Activated T-helper 9 cell treated with anti-CD3 and anti-CD28 coated beads, Interleukin-2, amount 50 U/mL, for 16 hours (primary cell): ENCODE data around the gene SRGAP1.

ENCODE experiments used
- DNase-seq: peaks from one replicate; pipeline ENCODE4 v3.0.0-alpha.2; 2020; ENCODE audit warnings: low read depth

The SRGAP1 gene

DNA sequence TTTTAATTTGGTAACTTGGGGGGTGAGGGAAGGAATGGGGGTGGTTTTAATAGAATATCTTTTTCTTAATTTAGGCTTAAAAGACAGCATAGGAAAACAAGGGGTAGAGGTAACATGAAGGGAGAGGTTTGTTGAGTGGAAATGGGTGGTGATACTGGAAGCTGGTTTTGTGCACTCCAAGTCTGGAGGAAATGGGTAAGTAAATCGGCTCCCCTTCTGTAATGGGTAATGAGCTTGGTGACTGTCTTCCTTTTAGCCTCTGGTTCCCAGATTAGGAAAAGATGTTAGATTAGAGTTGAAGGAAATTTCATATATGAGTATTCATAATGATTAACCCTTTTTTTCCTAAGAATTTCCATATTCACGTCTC is 122.1 kb downstream of the SRGAP1 start:
- no peak for DNase-seq

DNA sequence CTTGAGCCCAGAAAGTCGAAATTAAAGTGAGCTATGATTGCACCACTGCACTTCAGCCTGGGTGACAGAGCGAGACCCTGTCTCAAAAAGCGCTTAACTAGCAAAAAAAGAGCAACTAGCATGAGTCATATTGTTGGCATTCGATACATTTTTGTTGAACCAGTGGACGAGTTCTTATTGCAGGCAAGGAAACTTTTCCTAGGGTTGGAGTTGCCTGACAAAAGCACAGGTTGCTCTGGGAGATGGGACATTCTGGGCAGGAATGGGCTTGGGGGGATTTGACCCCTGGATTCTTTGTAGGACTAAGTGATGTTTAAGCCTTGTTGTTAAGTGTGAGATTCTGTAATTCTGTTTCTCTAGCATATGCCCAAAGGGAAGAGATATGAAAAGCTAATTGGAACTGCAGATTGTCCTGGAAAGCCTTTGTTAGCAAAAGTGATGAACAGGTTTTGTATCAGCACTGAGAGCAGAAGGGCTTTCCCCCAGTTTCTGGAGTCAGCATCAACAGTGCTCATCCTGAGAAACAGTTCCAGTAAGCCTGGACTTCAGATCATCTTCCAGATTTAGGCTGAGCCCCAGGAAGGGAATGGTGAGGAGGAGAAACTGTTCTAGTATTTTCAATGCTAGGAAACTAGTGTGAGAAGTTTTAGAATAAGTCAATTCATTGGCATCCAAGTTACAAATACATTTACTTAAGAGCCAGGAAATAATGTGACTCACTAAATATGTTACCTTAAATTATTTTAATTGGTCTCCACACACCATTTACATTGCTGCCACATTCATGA is 123.1 kb downstream of the SRGAP1 start:
- no peak for DNase-seq

- DNase-seq, result no peak
Measured at GRCh38 chr12:63968673-63969072, 124.2 kb downstream of the SRGAP1 start.

- DNase-seq, result no peak
Measured at GRCh38 chr12:63976902-63977395, 132.4 kb downstream of the SRGAP1 start.

DNA sequence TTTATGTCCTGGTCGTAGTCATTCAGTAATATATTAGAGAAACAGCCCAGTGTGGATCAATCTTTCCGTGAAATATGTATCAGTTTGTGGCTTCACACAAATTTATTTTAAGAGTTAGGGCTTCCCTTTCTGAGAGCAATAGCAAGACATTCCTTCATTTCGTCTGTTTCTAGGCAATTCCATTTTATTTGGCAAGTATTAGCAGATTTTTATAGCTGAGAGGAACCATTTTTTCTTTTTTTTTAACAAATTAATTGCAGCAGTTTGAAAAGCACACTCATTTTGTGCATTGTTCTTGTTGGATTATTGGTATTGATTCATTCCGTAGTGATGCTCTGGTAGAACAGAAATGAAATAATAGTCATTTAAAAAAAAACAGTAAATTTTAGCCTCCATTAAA is 132.9 kb downstream of the SRGAP1 start:
- DNase-seq, result no peak

- DNase-seq, result no peak
Measured at GRCh38 chr12:63978519-63978918, 134.0 kb downstream of the SRGAP1 start.

DNA sequence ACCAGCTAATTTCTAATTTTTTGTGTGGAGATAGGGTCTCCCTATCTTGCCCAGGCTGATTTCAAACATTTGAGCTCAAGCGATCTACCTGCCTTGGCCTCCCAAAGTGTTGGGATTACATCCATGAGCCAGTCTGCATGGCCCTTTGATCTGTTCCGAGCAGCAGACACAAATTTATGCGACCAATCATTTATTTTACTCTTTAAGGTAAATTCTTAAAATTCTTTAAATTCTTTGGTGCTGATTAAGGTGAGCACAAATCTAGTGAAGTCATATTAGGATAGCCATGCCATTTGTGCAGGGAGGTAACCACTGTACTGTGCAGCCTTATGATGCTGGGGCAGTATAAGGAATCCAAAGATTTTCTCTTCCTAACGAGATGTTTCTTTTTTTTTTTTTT is 135.7 kb downstream of the SRGAP1 start:
- no peak for DNase-seq

DNA sequence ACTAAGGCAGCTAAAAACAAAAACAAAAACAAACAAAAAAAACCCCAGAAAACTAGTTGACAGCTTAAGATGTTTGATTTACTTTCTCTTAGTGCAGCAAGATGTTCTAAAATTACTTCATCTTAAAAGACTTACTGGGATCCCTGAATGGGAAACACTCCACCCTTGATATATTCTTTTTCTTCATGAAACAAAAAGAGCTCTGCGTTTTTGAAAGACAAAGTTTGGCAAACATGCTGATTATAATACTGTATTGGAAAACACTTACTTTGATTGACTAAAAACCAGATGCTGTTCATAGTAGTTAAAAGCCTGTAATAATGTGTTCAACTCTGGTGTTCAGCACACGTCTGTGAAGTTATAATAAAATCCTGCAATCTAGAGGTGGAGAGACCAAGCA is 136.8 kb downstream of the SRGAP1 start:
- no peak for DNase-seq

GRCh38 chr12:63982604-63983295 is 138.2 kb downstream of the SRGAP1 start:
- no peak for DNase-seq

GRCh38 chr12:63985456-63985855 is 141.0 kb downstream of the SRGAP1 start:
- DNase-seq, result no peak

- no peak for DNase-seq
Measured at GRCh38 chr12:63985945-63986344, 141.4 kb downstream of the SRGAP1 start.

DNA sequence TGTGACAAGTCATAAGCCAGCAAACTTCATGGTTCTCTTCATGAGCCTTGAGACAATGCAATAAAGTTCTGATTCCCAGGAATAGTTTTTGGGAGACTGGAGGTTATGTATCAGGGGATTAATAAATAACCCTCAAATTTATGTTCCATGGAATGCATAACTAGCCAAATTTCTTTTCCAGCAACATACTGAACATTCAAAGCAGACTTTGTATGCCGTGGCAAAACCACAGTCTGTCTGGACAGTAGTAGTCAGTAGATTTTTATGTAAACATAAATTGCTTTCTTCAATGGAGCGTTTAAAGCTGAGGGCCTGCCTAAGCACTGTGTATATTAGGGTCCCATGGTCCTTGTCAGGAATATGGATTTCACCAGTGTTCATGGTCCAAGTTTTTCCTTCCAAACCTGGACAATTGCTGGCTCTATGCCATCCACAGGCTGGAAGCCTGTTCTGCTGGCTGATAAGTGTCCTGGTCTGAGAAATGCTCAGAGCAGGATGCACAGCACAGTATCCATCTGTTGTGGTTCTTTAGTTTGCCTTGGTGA is 144.9 kb downstream of the SRGAP1 start:
- no peak for DNase-seq

DNA sequence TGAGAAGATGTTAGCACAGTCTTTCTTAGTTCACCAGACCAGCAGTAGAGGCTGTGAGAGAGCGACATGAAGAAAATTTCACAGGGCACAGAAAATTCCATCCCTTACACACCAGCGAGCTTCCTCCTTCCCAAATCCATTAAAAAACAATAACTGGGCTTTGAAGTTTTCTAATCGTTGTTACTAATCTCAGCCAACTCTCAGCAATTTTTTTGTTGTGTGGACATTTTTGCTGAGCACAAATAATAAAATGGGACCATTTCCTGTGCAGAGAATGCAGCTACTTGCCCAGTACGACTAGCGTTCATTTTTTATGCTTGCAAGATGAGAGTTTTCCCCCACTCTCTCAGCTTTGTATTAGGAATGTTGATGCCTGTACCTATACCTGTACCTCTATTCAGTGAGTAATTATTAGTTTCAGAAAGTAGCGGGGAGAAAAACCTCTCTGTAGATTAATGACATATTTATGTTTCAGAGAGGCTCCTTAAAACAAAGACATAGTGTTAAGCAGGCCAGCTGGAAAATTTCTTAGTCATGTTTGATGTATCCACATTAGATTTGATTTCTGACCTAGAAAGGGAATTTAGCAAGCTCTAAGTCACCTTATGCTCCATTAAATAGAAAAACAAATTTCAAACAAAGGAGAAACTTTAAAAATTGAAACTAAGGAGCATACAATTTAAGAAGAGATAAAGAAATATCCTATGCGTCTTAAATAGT is 146.5 kb downstream of the SRGAP1 start:
- DNase-seq, result no peak

DNA sequence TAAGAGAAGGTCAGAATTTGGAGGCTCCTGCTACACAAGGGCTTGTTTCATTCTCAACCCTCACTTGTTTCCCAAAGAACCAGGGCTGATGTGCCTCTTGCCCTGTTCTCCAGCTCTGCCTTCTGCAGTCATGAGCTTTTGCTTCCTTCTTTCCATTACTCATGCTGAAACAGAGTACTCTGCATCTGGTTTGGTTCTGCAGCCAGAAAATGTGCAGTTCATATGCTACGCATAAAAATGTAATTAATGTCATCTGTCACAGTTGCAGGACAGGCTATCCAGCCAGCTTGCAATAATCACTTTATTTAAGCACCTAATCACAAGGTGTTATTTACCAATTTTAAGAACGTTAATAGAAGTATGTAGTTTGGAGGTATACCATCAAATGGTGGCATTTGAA is 150.2 kb downstream of the SRGAP1 start:
- no peak for DNase-seq

DNA sequence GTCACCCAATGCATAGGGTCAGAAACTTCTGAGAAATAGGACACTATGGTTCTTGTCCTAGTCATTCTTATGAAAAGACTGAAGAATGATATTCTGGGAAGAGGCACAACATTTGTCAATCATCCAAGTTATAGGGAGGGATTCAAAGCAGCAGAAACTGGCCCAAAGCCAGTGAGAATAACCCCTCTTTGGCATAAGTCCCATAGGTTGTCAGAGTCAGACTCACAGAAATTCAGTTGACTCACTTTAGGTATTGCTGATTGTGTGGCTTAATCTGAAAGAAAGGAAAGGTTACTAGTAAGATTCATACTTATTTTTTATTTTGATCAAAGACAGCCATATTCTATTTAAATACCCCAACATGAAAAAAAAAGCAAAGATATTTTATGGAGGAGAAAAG is 151.0 kb downstream of the SRGAP1 start:
- no peak for DNase-seq

DNA sequence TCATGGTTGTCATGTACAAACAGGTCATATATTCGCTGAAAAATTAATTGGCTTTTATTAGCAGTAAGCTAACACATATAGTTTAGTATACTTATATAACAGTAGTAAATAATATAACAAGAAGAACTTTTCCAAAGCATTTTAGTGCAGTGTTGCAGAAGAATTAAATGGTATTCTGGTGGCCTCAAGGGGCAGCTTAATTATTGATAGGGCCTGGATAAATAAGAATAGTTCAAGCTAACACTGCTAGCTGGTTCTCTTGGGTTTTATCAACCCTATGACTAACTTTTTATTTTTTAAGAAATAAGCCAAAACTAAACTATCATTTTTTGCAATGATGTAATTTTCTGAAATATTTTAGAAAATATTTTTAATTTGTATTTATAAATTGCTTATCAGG is 152.1 kb downstream of the SRGAP1 start:
- no peak for DNase-seq

DNA sequence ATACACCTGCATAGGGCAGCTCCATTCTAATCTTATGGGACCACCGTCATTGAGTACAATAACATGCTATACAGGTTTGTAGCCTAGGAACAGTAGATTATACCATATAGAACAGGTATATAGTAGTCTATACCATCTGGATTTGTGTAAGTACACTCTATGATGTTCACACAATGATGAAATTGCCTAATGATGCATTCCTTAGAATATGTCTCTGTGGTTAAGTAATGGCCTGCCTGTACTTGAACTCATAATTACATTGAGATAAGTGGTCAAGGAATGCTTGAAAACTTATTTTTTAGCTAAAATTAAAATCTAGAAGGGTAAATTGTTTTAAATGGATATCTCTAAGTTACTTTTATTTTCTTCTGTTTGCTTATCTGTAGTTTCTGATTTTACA is 152.7 kb downstream of the SRGAP1 start:
- no peak for DNase-seq

DNA sequence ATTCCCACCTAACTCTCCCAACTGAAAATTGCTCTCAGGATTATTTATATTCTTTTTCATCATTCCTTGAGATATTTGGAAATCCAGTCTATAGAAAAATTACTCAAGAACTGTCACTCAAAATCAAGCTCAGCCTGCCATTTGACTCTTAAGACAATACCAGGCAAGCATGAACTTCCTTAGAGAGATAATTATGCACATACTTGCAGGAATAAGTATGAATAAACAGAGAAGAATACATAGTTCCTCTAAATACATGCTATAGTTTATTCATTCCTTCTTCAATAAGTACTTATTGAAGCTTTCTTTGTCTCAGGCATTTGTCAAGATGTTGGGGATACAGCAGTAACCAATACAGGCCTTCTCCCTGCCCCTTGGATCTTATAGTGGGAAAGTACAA is 154.1 kb downstream of the SRGAP1 start:
- no peak for DNase-seq

DNA sequence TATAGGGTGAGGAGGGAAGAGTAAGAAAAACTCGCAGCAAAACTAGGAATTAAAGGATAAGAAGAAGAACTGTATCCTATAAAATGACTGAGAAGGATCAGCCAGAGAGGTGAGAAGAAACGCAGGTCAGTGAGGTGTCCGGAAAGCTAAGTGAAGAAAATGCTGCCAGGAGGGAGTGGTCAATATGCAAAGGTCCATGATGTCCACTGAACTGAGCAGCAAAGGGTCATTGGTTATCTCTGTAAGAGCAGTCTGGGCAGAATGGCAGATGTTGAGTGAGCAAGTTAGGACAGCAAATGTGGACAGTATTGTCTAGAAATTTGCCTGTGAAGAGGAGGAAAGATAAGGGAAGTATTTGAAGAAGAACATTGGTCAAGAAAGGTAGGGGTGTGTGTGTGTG is 155.4 kb downstream of the SRGAP1 start:
- no peak for DNase-seq

DNA sequence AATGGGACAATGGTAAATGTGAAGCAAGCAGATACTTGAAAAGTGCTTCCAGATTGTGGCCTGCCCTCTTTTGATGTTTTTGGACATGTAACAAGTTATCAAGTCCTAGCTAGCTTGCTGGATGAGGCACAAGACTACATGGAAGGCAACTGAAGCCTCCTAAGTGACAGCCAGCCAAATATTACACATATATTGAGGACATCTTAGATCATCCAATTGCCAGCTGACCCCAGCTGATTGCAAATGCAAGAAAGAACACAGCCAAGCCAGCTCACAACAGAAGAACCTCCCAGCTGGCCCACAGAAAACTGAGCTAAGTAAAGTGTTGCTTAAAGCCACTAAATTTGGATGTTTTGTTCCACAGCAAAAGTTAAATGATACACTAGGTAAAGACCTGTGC is 156.9 kb downstream of the SRGAP1 start:
- no peak for DNase-seq

DNA sequence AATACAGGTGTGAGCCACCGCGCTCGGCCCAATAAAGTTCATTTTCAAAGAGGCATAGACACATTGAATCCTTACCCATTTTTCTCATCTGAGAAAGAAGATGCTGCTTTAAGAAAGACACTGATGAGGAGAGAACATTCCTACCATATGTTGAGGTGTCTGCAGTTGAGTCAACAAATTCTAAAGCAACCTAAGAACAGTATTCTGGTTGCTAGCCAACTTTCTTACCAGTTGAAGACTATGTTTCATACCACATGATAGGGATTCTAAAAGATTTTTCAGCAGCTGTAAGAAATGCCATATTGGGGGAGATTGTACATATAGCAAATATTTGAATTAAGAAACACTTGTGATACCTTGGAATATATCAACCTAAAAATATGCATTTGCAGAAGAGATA is 160.1 kb downstream of the SRGAP1 start:
- no peak for DNase-seq

DNA sequence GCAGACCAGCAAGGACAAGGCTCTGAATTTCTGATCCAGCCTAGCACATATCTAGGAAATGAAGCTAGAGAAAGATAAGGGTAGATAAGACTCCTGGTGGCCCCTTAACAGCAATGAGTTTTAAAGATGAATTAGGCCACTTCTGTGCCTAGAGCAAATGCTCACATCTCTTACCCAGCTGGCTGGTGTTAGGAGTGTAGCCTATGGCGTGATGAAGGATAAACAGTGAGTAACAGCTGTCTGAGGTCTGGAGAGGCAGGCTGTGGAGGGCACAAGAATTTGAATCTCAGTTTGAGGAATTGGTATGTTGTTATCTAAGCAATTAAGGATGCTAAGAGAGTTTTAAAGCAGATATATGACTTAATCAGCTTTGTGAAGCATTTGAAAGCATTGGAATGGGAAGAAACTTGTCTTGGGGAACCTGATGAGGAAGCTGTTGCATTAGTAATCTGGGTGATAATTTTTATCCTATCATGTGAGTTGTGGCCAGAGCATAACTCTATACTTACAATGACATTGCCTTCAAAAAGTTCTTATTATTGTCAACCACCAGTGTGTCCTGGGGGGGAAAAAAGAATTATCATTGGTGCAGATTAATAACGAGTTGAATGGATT is 161.8 kb downstream of the SRGAP1 start:
- no peak for DNase-seq
